Hematopoietic multipotent progenitor cell treated with erythropoietin and hydrocortisone succinate and interleukin-3 and kit ligand, for 4 days (in vitro differentiated cells): ENCODE results near the gene AUTS2.

ENCODE experiments used
- DNase-seq: peaks from one replicate; pipeline ENCODE4 v3.0.0-alpha.2; 2015

AUTS2 gene

DNA sequence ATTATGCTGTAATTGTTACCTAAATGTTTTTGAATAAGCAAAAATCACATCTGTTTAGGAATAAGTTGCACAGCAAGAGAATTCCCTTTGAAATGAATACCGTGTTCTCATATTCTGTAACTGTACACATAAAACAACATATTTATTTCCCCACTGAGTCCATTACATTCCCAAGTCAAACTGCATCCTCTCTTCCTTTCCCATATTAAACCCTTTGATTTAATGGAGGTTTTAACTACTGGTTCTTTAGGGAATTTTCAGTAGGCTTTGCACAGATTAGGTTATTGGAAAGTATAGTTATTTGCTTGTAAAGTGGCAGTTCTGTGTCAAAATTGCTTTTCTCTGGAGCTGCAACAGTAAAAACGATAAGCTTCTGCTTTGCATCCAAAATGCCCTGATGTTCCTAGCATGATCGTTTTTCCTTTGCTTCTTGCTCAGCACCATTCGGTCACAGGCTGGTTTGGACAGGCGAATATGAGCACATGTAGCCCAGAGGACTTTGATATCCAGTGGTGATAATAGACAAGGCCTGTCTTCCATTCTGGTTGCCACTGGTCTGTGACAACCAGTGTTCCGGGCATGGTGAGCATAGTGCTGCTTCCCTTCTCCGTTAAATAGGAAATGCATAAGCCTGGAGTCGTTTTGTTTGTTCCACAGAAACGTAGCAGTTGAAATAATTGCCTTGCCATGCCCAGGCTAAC lies 696.1 kb downstream of the AUTS2 start:
- DNase-seq, result no peak

DNA sequence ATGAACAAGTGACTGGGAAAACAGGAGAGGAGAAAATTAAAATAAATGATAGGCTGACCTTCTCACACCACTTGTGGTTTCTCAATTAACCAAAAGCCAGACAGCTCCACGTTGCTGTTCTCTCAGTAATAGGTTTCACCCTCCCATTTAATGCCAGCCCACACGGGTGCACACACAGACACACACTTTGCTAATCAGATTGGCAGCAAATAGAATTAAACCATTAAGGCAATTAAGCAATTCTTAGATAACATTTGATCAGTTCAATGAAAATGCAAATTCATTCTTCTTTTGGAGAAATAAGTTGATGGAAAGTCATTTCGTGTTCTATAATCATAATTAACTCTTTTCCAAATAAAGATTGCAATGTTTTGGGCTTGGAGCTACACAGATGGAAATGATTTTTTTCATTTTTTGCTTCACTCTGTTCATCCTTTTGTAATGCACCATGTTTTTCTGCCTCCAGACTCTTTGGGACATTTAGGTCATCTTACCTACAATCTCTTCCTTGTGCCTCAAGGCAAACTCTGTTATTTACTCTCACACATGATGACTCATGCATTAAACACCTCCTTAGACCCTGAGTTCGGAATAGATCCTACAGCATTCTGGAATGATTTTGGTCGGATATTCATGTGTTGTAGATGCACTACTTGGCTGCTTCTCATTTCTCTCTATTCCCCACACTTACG lies 700.7 kb downstream of the AUTS2 start:
- no peak for DNase-seq

DNA sequence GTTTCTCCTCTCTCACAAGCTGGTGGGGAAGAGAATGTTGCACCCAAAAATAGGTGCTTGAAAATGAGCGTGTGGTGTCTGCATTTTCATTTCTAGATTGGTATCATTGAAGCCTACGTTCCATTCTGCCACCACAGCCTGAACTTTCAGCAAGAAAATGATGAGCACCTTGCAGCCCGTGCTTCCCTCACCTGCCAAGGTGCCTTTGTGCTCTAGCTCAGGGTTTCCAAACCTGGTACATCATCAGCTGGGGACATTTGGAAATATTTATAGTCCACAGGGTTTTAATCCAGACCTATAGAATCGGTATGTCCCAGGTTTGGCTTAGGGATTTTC lies 701.2 kb downstream of the AUTS2 start:
- DNase-seq, result no peak

GRCh38 chr7:70301673-70302185 lies 703.5 kb downstream of the AUTS2 start:
- DNase-seq, result peak; percentile 64

- DNase-seq, result peak; percentile 51
These were observed 705.0 kb downstream of the AUTS2 start for GRCh38 chr7:70303309-70303708.

- no peak for DNase-seq
These were observed 705.5 kb downstream of the AUTS2 start for GRCh38 chr7:70303780-70304179.

DNA sequence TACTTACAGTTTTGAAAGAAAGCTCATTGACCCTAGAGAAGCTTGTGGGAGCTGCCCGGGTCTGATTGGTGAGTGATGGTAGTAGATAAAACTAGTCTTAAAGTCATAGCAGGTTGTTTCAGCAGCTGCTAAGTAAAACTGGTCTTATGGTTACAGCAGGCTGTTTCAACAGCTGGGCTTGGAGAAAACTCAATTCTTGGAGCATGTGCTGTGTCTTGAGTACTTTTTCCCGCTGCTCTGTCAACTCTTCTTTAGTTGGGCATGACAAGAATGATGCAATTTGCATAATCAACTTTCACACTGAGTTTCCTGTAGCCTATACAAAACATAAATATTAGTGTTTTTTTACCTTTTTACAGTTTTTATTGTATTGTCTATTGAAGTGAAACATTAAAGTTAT lies 707.9 kb downstream of the AUTS2 start:
- DNase-seq, result peak; percentile 10

- no peak for DNase-seq
These were observed 709.4 kb downstream of the AUTS2 start for GRCh38 chr7:70307544-70308106.

DNA sequence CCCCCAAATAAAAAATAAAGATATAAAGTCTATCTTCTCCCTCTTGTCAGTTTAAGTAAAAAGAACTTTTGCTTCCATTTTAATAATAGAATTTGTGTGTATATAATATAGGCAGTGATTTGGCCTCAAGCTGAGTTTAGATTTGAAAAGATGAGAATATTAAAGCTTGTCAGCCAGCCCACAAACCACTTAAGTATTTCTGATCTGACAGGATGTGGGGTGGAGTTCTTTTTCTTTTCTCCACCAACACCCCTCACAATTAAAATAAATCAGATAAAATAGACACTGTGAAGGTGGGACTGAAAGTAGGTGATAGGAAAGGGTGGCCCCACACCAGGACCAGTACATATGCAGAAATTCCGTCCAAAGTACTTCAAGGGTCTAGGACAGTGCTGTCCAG lies 714.1 kb downstream of the AUTS2 start:
- no peak for DNase-seq

- no peak for DNase-seq
These were observed 715.0 kb downstream of the AUTS2 start for GRCh38 chr7:70313271-70313670.

DNA sequence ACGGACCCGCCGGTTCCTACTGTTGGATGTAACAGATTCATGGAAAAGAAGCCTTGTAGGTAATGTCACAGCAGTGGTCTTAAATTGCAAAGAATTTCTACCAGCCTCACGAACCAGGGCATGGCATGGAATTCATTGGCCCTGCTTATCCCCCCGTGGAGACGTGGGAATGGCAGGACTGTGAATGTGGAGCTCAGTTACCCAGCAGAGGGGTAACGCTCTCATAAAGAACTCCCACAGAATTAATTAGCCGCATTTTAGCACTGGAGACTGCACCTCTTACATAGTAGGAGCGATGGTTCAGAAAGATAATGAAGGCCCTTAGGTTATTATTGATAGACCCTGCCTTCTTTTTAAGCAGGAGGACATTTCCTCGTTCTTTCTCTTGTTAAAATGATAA lies 715.4 kb downstream of the AUTS2 start:
- DNase-seq, result no peak

DNA sequence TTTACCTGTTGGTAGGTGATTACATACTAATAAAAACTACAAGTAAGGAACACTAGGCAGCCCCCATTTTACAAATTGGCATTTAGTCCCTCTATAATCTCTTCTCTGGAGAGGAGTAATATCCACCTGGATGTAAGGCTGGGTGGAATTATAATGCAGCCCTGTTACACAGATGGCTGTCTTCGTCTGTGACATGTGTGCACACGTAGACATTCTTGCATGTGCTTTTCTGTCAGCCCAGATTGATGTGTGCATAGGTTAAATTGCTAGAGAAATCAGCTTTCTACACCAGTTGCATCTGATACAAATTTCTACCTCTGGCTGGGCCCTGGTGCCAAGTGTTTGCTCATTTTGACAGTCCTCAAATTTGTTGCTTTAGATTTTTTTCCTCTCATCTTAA lies 715.9 kb downstream of the AUTS2 start:
- DNase-seq, result no peak

- no peak for DNase-seq
These were observed 718.5 kb downstream of the AUTS2 start for GRCh38 chr7:70316745-70317144.

GRCh38 chr7:70317356-70317755 lies 719.1 kb downstream of the AUTS2 start:
- DNase-seq, result no peak

DNA sequence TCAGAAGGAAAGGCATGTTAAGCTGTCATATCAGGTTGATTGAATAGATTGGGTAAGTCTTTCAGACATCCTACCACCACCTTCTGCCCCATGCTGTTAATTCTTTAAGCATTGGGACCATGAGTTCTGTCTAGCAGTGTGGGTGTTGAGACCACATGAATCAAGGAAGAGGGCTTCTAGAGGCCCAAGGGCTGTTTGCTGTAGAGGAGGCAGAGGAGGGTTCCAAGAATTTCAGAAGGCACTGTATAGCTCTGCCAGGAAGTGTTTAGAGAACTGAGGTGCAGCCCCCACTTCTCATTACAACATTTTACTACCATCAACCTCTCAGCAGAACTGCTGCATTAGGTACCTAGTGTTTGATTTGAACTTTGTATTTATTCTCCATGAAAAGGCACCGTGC lies 720.2 kb downstream of the AUTS2 start:
- no peak for DNase-seq

GRCh38 chr7:70319057-70319456 lies 720.8 kb downstream of the AUTS2 start:
- DNase-seq, result no peak

DNA sequence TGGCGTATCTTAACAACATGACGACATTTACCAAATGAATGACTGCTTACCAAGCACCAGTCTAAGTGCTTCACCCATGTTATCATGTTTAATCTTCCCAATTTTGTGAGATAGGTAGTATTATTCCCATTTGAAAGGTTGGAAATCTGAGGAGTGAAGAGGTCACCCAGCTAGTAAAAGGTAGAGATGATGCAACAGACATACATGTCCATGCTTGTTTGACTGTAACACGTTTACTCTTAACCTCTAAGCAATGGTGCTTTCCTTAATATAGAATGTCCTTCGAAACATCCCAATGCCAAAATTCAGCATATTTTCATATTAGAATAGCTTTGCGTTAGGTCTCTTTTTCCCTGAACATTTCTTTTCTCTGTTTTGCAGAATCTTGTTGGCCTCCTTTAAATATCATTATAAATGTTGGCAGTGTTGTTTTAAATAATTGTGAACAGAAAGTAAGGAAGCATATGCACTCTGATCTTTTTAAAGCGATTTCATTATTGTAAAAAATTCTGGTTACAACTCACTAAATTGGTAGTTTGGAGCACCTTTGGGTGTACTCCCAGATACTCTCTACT lies 722.8 kb downstream of the AUTS2 start:
- DNase-seq, result no peak

- no peak for DNase-seq
These were observed 724.6 kb downstream of the AUTS2 start for GRCh38 chr7:70322856-70323255.

DNA sequence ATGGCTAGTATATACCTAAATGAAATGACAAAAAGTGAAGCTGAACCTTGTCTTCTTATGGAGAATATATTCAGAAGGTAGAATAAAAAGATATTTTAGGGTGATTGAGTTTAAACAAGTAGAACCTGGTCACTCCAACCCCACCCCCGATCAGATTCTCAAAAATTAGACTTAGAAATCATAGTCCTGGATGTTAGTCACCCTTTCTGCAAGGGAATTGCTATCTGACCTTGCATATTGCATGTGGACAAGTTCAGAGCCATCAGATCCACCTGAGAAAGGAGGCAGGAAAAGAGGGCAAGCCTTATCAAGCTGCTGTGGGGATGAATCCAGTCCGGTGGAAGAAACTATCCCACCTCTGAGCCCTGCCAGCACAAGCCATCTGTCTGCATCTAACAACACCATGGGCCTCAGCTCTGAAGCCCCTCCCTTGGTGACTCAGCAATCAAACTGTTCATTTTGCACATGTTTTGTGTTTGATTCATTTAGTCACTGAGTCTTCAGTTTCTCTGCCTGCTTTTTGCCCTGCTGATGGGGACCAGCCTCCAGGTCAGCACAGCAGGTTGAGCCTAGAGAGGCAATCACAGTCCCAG lies 727.3 kb downstream of the AUTS2 start:
- peak; percentile 66 for DNase-seq

DNA sequence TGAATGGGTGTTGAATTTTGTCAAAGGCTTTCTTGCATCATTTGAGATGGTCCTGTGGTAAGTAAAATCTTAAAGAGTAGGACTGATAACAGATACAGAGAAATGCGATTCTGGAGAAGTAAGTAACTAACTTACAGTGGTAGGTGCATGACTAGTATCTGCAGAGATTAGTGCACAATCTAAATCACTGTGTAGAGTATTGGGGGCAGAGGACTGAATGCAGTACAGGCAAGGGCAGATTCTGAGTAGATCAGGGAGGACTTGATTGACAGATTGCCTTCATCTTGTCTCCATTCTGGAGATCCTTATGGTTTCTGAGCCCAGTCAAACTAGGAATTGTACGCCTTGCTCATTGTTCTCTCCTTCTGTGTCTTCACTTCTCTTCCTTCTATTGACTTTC lies 736.0 kb downstream of the AUTS2 start:
- no peak for DNase-seq

- DNase-seq, result no peak
These were observed 736.6 kb downstream of the AUTS2 start for GRCh38 chr7:70334871-70335270.

GRCh38 chr7:70336536-70336935 lies 738.3 kb downstream of the AUTS2 start:
- no peak for DNase-seq

- no peak for DNase-seq
These were observed 739.7 kb downstream of the AUTS2 start for GRCh38 chr7:70338015-70338414.

DNA sequence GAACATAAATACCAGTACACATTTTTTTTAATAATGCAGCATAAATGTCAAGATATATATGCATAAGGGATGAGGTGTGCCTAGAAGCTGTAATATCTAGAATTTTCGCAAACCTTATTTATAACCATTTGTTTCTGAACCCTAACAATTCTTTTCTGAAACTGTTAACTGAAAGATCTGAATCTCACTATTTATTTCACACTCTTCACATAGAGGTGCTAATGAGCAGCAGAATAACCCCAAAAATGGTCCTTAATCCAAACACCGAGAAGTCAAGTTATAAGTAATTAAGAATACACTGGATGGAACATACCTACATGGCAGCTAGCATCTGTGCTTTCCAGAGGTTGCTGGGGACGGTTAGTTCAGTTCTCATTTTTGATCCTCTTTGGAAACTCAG lies 742.0 kb downstream of the AUTS2 start:
- DNase-seq, result no peak
